Tibial nerve (tissue), 4 donors: ENCODE results near the gene TMEM232. TPM values are rescaled to one million over a fixed set of nuclear protein-coding genes. Genes with fewer than 3 reads are reported as not detected.
"Not testable (repeated sequence)": the region's sequence is repeated elsewhere in the genome, so short reads cannot be mapped to it uniquely, and the experiment has no call there.

ENCODE experiments used
- DNase-seq, 2 donors: peaks; one replicate each; pipeline ENCODE4 v3.0.0-alpha.2; 2019; ENCODE audit warnings: low spot score in 2 of 2
- H3K27ac ChIP-seq, 4 donors: fragments of 200-600 bp; sonication (generic) in 3 of 4; one replicate each; pipeline ENCODE4 v1.5.1; 2017 to 2019; ENCODE audit warnings: mild to moderate bottlenecking in 1 of 4
- H3K27me3 ChIP-seq, 2 donors: fragments of 200-600 bp; sonication (generic) in 1 of 2; one replicate each; pipeline versions ENCODE4 v1.5.1 to v1.6.0; 2017 to 2019
- H3K36me3 ChIP-seq, 3 donors: fragments of 200-600 bp; sonication (generic); one replicate each; pipeline ENCODE4 v1.5.1; 2018 to 2019
- H3K4me1 ChIP-seq, 4 donors: fragments of 200-600 bp; sonication (generic) in 3 of 4; one replicate each; pipeline ENCODE4 v1.5.1; 2017 to 2019
- H3K4me3 ChIP-seq, 4 donors: fragments of 200-600 bp; sonication (generic) in 3 of 4; one replicate each; pipeline ENCODE4 v1.5.1; 2017 to 2019; ENCODE audit warnings: mild to moderate bottlenecking in 1 of 4, moderate library complexity in 1 of 4
- H3K9me3 ChIP-seq, 4 donors: fragments of 200-600 bp; sonication (generic) in 3 of 4; one replicate each; pipeline ENCODE4 v1.5.1; 2017 to 2019
- CTCF ChIP-seq, 5 experiments: fragments of 200-600 bp in 3 of 5; fragments of 450-650 bp in 2 of 5; sonication (generic) in 3 of 5; IDR thresholded peaks; one replicate each; pipeline ENCODE4 v1.5.1; 2016 to 2019; ENCODE audit warnings: antibody characterized with exemption in 5 of 5, mild to moderate bottlenecking in 3 of 5, moderate library complexity in 2 of 5
- EP300 ChIP-seq, 2 donors: sonication (generic); formaldehyde crosslinking; IDR thresholded peaks; one replicate each; pipeline ENCODE4 v1.6.1; 2017; ENCODE audit warnings: antibody characterized with exemption in 2 of 2, mild to moderate bottlenecking in 1 of 2
- POLR2A ChIP-seq, 2 donors: fragments of 450-650 bp; IDR thresholded peaks; one replicate each; pipeline ENCODE4 v1.6.1; 2017; ENCODE audit warnings: antibody characterized with exemption in 2 of 2, mild to moderate bottlenecking in 2 of 2, moderate library complexity in 2 of 2
- WGBS, 2 donors: methylation state at CpG; one replicate each; pipeline ENCODE4 v1.1.5; 2018; 5-methylcytosine and 5-hydroxymethylcytosine counted together
- total RNA-seq, 4 donors: library from RNA; depleted of rRNA; stranded (reverse); fragments of >200 nt; gene quantifications; one replicate each; pipeline ENCODE4 v1.1.0, GENCODE V29; 2016

The TMEM232 gene
- total RNA-seq, 4 donors from 2014 or later: 1.7 to 14.4 (median 4.1) TPM

DNA sequence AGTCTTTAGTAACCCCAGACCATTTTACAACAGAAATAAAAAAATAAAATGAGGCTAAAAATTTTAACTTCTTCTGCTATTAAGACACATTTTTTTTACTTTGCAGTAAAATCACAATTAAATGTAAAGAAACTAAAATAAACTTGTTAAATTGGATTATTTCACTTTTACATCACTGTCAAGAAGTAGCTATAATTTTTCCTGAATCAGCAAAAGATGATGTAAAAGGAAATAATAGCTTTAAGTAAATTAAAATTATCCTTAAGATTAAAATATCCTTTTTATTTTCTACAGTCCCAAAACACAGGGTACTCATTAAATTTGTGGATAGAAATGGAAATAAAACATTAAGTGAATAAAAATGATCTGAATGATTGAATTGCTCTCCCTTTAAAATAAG is 44.5 kb downstream of the TMEM232 start:
- no peaks in the 10 kb centered on the region for H3K4me1 ChIP-seq
- no peak overlapping the region for H3K27ac ChIP-seq
- no peaks in the 10 kb centered on the region for H3K9me3 ChIP-seq
- TF ChIP-seq EP300 (IDR thresholded peaks at IDR 0.05) (no peak), CTCF (IDR thresholded peaks at IDR 0.05) (no peak), POLR2A (IDR thresholded peaks at IDR 0.05) (no peak)
- H3K36me3 ChIP-seq: no peaks in the 10 kb centered on the region
- no peaks in the 10 kb centered on the region for H3K27me3 ChIP-seq
- no peak for DNase-seq
- H3K4me3 ChIP-seq: no peak overlapping the region

- Histone ChIP-seq H3K27me3 (no peaks in the 10 kb centered on the region), H3K27ac (no peak overlapping the region), H3K4me3 (no peak overlapping the region), H3K9me3 (peaks cover 0 to 2% (median 0%) of the 10 kb centered on the region in 4 donors), H3K4me1 (no peaks in the 10 kb centered on the region), H3K36me3 (no peaks in the 10 kb centered on the region)
- no peak for DNase-seq
- TF ChIP-seq CTCF (IDR thresholded peaks at IDR 0.05): no peak
- WGBS, 2 donors: 51 to 53% methylated on average over 3 of the region's 3 CpGs
Observed at GRCh38 chr5:110681109-110681508, 45.4 kb downstream of the TMEM232 start.

DNA sequence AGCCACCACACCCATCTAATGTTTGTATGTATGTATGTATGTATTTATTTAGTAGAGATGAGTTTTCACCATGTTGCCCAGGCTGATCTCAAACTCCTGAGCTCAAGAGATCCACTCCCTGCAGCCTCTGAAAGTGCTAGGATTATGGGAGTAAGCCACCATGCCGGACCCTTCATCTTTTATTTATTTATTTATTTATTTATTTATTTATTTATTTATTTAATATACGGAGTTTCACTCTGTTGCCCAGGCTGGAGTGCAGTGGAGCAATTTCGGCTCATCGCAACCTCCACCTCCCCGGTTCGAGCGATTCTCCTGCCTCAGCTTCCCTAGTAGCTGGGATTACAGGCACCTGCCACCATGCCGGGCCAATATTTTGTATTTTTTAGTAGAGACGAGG is 49.9 kb downstream of the TMEM232 start:
- H3K27ac ChIP-seq, H3K36me3 ChIP-seq, DNase-seq, H3K9me3 ChIP-seq, H3K4me1 ChIP-seq, H3K27me3 ChIP-seq, H3K4me3 ChIP-seq: not testable (repeated sequence)
- 95% methylated on average over 9 of the region's 9 CpGs for WGBS, 2 donors

- no peak overlapping the region for H3K27ac ChIP-seq
- no peak for DNase-seq
- H3K27me3 ChIP-seq: no peaks in the 10 kb centered on the region
- WGBS, 2 donors: 66% methylated on average over 6 of the region's 6 CpGs
- H3K4me3 ChIP-seq: no peak overlapping the region
- no peaks in the 10 kb centered on the region for H3K9me3 ChIP-seq
- TF ChIP-seq CTCF (IDR thresholded peaks at IDR 0.05) (no peak), POLR2A (IDR thresholded peaks at IDR 0.05) (no peak), EP300 (IDR thresholded peaks at IDR 0.05) (no peak)
- H3K4me1 ChIP-seq: no peaks in the 10 kb centered on the region
- H3K36me3 ChIP-seq: no peaks in the 10 kb centered on the region
Observed at GRCh38 chr5:110665184-110665726, 61.2 kb downstream of the TMEM232 start.

- no peak overlapping the region for H3K27ac ChIP-seq
- no peaks in the 10 kb centered on the region for H3K36me3 ChIP-seq
- H3K9me3 ChIP-seq: no peaks in the 10 kb centered on the region
- 91 to 92% methylated on average over 1 of the region's 1 CpG for WGBS, 2 donors
- TF ChIP-seq EP300 (IDR thresholded peaks at IDR 0.05): no peak
- no peak for TF ChIP-seq POLR2A (IDR thresholded peaks at IDR 0.05)
- no peak for TF ChIP-seq CTCF (IDR thresholded peaks at IDR 0.05)
- DNase-seq: no peak
- no peak overlapping the region for H3K4me3 ChIP-seq
- no peaks in the 10 kb centered on the region for H3K4me1 ChIP-seq
- no peaks in the 10 kb centered on the region for H3K27me3 ChIP-seq
Observed at GRCh38 chr5:110663525-110663924, 62.9 kb downstream of the TMEM232 start.

GRCh38 chr5:110658006-110658405 is 68.5 kb downstream of the TMEM232 start:
- Histone ChIP-seq H3K9me3 (no peaks in the 10 kb centered on the region), H3K4me1 (no peaks in the 10 kb centered on the region), H3K27ac (no peak overlapping the region), H3K4me3 (no peak overlapping the region), H3K36me3 (no peaks in the 10 kb centered on the region), H3K27me3 (no peaks in the 10 kb centered on the region)
- no peak for DNase-seq
- 81% methylated on average over 5 of the region's 5 CpGs for WGBS, 2 donors
- no peak for TF ChIP-seq CTCF (IDR thresholded peaks at IDR 0.05)
- no peak for TF ChIP-seq EP300 (IDR thresholded peaks at IDR 0.05)
- no peak for TF ChIP-seq POLR2A (IDR thresholded peaks at IDR 0.05)
